Neural progenitor cell (in vitro differentiated cells): ENCODE measurements around the gene NXNL1.

Experiments used
- EZH2 ChIP-seq: fragments of 200-600 bp; sonication (generic); IDR thresholded peaks from 2 replicates; pipeline ENCODE4 v1.6.1; 2017; ENCODE audit warnings: antibody characterized with exemption, mild to moderate bottlenecking, moderate library complexity
- EZH2phosphoT487 ChIP-seq: fragments of 200-600 bp; sonication (generic); IDR thresholded peaks from 2 replicates; pipeline ENCODE4 v1.6.1; 2017; ENCODE audit warnings: antibody characterized with exemption
- TF ChIP-seq, protein P1 (sequence below): fragments of 200-600 bp; sonication (generic); IDR thresholded peaks from 2 replicates; pipeline ENCODE4 v1.5.1; 2017; ENCODE audit warnings: antibody characterized with exemption, mild to moderate bottlenecking

DNA sequence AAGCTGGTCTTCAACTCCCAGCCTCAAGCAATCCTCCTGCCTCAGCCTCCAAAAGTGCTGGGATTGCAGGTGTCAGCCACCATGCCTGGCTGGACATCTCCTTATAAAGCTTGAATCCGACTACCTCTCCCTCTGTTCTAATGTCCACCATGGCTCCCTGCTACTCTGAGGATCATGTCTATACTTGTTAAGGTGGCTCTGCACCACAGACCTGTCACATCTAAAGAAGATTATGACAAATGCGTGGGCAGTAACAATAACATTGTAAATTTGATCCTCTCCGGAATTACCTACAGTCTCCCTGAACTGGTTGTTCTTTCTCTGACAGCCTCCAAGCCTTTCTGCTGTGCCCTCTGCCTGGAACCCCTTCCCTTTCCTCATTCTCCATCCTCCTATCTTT is 1.8 kb downstream of the NXNL1 start:
- TF ChIP-seq, protein P1, sequence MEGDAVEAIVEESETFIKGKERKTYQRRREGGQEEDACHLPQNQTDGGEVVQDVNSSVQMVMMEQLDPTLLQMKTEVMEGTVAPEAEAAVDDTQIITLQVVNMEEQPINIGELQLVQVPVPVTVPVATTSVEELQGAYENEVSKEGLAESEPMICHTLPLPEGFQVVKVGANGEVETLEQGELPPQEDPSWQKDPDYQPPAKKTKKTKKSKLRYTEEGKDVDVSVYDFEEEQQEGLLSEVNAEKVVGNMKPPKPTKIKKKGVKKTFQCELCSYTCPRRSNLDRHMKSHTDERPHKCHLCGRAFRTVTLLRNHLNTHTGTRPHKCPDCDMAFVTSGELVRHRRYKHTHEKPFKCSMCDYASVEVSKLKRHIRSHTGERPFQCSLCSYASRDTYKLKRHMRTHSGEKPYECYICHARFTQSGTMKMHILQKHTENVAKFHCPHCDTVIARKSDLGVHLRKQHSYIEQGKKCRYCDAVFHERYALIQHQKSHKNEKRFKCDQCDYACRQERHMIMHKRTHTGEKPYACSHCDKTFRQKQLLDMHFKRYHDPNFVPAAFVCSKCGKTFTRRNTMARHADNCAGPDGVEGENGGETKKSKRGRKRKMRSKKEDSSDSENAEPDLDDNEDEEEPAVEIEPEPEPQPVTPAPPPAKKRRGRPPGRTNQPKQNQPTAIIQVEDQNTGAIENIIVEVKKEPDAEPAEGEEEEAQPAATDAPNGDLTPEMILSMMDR = no peak
- TF ChIP-seq EZH2 = no peak
- TF ChIP-seq EZH2phosphoT487 = no peak
